Mesenchymal stem cell (in vitro differentiated cells and primary cell): ENCODE results near the gene EEA1.

Source experiments
- DNase-seq: peaks from one replicate; pipeline ENCODE4 v3.0.0-alpha.2; 2013
- H2AFZ ChIP-seq: one replicate; pipeline ENCODE4 v1.6.1; 2013; ENCODE audit warnings: low read depth, mild to moderate bottlenecking, control low read depth, inconsistent platforms, low read length, moderate library complexity
- H2AK5ac ChIP-seq: 2 replicates; pipeline ENCODE4 v1.6.1; 2013; ENCODE audit warnings: low read length, moderate library complexity, mild to moderate bottlenecking, inconsistent platforms; ENCODE audit not compliant: severe bottlenecking
- H2BK120ac ChIP-seq: one replicate; pipeline ENCODE4 v1.6.1; 2013; ENCODE audit warnings: low read depth, mild to moderate bottlenecking, inconsistent platforms, low read length, moderate library complexity
- H2BK12ac ChIP-seq, 2 experiments: one replicate each; pipeline ENCODE4 v1.6.1; 2013; ENCODE audit warnings: inconsistent platforms in 2 of 2, low read length in 2 of 2, mild to moderate bottlenecking in 2 of 2, moderate library complexity in 2 of 2, control low read depth in 1 of 2
- H2BK15ac ChIP-seq: one replicate; pipeline ENCODE4 v1.6.1; 2013; ENCODE audit warnings: mild to moderate bottlenecking, low read depth, inconsistent platforms; ENCODE audit not compliant: poor library complexity, severe bottlenecking
- H2BK5ac ChIP-seq: 2 replicates; pipeline ENCODE4 v1.6.1; 2013; ENCODE audit warnings: low read depth, mild to moderate bottlenecking, low read length, control low read depth, inconsistent platforms; ENCODE audit not compliant: poor library complexity, severe bottlenecking
- H3K14ac ChIP-seq, 2 experiments: one replicate each; pipeline ENCODE4 v1.6.1; 2013; ENCODE audit warnings: inconsistent platforms in 2 of 2, low read length in 2 of 2, control low read depth in 1 of 2, mild to moderate bottlenecking in 1 of 2, moderate library complexity in 1 of 2
- H3K18ac ChIP-seq, 2 experiments: one replicate each; pipeline ENCODE4 v1.6.1; 2013; ENCODE audit warnings: inconsistent platforms in 2 of 2, low read length in 2 of 2, control low read depth in 1 of 2, low read depth in 1 of 2, mild to moderate bottlenecking in 1 of 2
- H3K23ac ChIP-seq, 2 experiments: one replicate each; pipeline ENCODE4 v1.6.1; 2013; ENCODE audit warnings: inconsistent platforms in 2 of 2, low read length in 2 of 2, mild to moderate bottlenecking in 2 of 2, moderate library complexity in 2 of 2, control low read depth in 1 of 2
- H3K27ac ChIP-seq: 2 replicates; pipeline ENCODE4 v1.5.1; 2013; ENCODE audit warnings: mild to moderate bottlenecking, moderate library complexity, low read length, control low read depth, inconsistent platforms; ENCODE audit not compliant: poor library complexity, severe bottlenecking
- H3K27me3 ChIP-seq, 2 experiments: 2 replicates each; pipeline versions ENCODE4 v1.6.1 to v1.7.0; 2013; ENCODE audit warnings: low read length in 2 of 2, mild to moderate bottlenecking in 2 of 2, moderate library complexity in 2 of 2, control low read depth in 1 of 2, inconsistent platforms in 1 of 2; ENCODE audit not compliant: control insufficient read depth in 1 of 2, insufficient read depth in 1 of 2
- H3K36me3 ChIP-seq, 2 experiments: 2 replicates each; pipeline versions ENCODE4 v1.6.1 to v1.7.0; 2013; ENCODE audit warnings: low read length in 2 of 2, control low read depth in 1 of 2, inconsistent platforms in 1 of 2, low read depth in 1 of 2, mild to moderate bottlenecking in 1 of 2; ENCODE audit not compliant: insufficient read depth in 2 of 2, control insufficient read depth in 1 of 2
- H3K4ac ChIP-seq, 2 experiments: one replicate each; pipeline ENCODE4 v1.6.1; 2013; ENCODE audit warnings: inconsistent platforms in 2 of 2, low read length in 2 of 2, mild to moderate bottlenecking in 2 of 2, moderate library complexity in 2 of 2, control low read depth in 1 of 2, low read depth in 1 of 2
- H3K4me1 ChIP-seq: 2 replicates; pipeline ENCODE4 v1.6.1; 2013; ENCODE audit warnings: low read depth, low read length, control low read depth; ENCODE audit not compliant: control insufficient read depth, insufficient read depth
- H3K4me2 ChIP-seq: 2 replicates; pipeline ENCODE4 v1.6.1; 2013; ENCODE audit warnings: low read length, mild to moderate bottlenecking, inconsistent platforms; ENCODE audit not compliant: poor library complexity, severe bottlenecking
- H3K4me3 ChIP-seq, 2 experiments: 2 replicates each; pipeline versions ENCODE4 v1.5.1 to v1.7.0; 2013; ENCODE audit warnings: low read length in 2 of 2, mild to moderate bottlenecking in 2 of 2, control low read depth in 1 of 2, low read depth in 1 of 2; ENCODE audit not compliant: insufficient read depth in 1 of 2
- H3K79me1 ChIP-seq: replicated peaks from 2 replicates; pipeline ENCODE4 v1.6.1; 2013; ENCODE audit warnings: mild to moderate bottlenecking, control low read depth, low read length, inconsistent platforms; ENCODE audit not compliant: poor library complexity, severe bottlenecking
- H3K9ac ChIP-seq: 2 replicates; pipeline ENCODE4 v1.7.0; 2013; ENCODE audit warnings: mild to moderate bottlenecking, low read length, moderate library complexity
- H3K9me3 ChIP-seq: 2 replicates; pipeline ENCODE4 v1.7.0; 2013; ENCODE audit warnings: mild to moderate bottlenecking, low read length; ENCODE audit not compliant: control insufficient read depth
- H4K8ac ChIP-seq: one replicate; pipeline ENCODE4 v1.6.1; 2013; ENCODE audit warnings: inconsistent platforms, mild to moderate bottlenecking, low read length, moderate library complexity
- H4K91ac ChIP-seq: one replicate; pipeline ENCODE4 v1.6.1; 2013; ENCODE audit warnings: mild to moderate bottlenecking, low read length, inconsistent platforms
- WGBS: methylation state at CpG from one replicate; pipeline ENCODE4 v1.1.7; 2013; ENCODE audit warnings: mixed read lengths; 5-methylcytosine and 5-hydroxymethylcytosine counted together

Gene EEA1

GRCh38 chr12:92745856-92746550 lies 183.1 kb downstream of the EEA1 start:
- 35% methylated on average over 3 of the region's 4 CpGs for WGBS
- Histone ChIP-seq H3K36me3 (no peaks in the 10 kb centered on the region), H3K79me1 (no peaks in the 10 kb centered on the region), H3K23ac (no peak overlapping the region), H3K9me3 (no peaks in the 10 kb centered on the region), H3K4me3 (no peak overlapping the region), H3K18ac (peak overlapping the region in 1 of 2 experiments; percentile 56), H3K4me1 (peaks cover 2% of the 10 kb centered on the region), H3K9ac (peak overlapping the region; percentile 67), H3K27ac (peak overlapping the region; percentile 78), H2BK5ac (no peak overlapping the region), H2AFZ (peak overlapping the region; percentile 69), H3K14ac (no peak overlapping the region), H3K27me3 (no peaks in the 10 kb centered on the region), H3K4ac (peak overlapping the region in 1 of 2 experiments; percentile 13), H4K91ac (no peak overlapping the region), H4K8ac (peak overlapping the region; percentile 79), H2AK5ac (no peak overlapping the region), H2BK15ac (no peak overlapping the region), H2BK120ac (peak overlapping the region; percentile 11), H2BK12ac (peak overlapping the region in 1 of 2 experiments; percentile 56), H3K4me2 (peak overlapping the region; percentile 19)
- DNase-seq = peak; percentile 92

DNA sequence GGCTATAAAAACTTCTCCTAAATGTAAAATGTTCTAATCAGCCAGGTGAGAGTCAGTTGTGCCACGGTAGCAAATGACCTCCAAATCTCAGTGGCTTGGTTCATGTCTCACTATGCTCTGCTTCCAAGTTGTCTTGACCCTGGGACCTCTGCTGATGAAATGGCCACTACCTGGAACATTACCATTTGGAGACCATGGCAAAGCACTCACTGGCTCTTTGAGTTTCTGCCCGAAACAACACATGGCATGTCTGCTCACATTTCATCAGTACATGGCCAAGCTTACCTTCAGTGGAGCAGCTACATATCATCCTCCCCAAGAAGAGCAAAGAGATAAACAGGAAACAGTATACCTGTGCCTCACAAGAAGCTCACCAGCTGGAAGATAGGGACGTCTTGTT lies 186.1 kb downstream of the EEA1 start:
- Histone ChIP-seq H2BK120ac (no peak overlapping the region), H2BK12ac (no peak overlapping the region), H3K27ac (no peak overlapping the region), H3K18ac (no peak overlapping the region), H3K36me3 (no peaks in the 10 kb centered on the region), H3K4me2 (no peak overlapping the region), H2BK15ac (no peak overlapping the region), H3K14ac (no peak overlapping the region), H3K27me3 (no peaks in the 10 kb centered on the region), H3K9ac (no peak overlapping the region), H3K4ac (no peak overlapping the region), H2AK5ac (no peak overlapping the region), H3K4me3 (no peak overlapping the region), H2AFZ (no peak overlapping the region), H3K79me1 (no peaks in the 10 kb centered on the region), H3K4me1 (peaks cover 2% of the 10 kb centered on the region), H3K23ac (no peak overlapping the region), H4K8ac (no peak overlapping the region), H2BK5ac (no peak overlapping the region), H3K9me3 (no peaks in the 10 kb centered on the region), H4K91ac (no peak overlapping the region)
- no peak for DNase-seq
- WGBS = 88% methylated on average over 3 of the region's 3 CpGs

- H3K27ac ChIP-seq = no peak overlapping the region
- no peak overlapping the region for H2BK5ac ChIP-seq
- no peak overlapping the region for H3K23ac ChIP-seq
- H3K9ac ChIP-seq = no peak overlapping the region
- no peaks in the 10 kb centered on the region for H3K79me1 ChIP-seq
- H3K4me2 ChIP-seq = no peak overlapping the region
- H2BK120ac ChIP-seq = no peak overlapping the region
- H3K27me3 ChIP-seq = no peaks in the 10 kb centered on the region
- no peaks in the 10 kb centered on the region for H3K9me3 ChIP-seq
- DNase-seq = no peak
- H3K4ac ChIP-seq = no peak overlapping the region
- no peak overlapping the region for H2AFZ ChIP-seq
- H3K4me3 ChIP-seq = no peak overlapping the region
- H2AK5ac ChIP-seq = no peak overlapping the region
- H3K18ac ChIP-seq = no peak overlapping the region
- no peak overlapping the region for H2BK12ac ChIP-seq
- H3K14ac ChIP-seq = no peak overlapping the region
- no peak overlapping the region for H2BK15ac ChIP-seq
- no peak overlapping the region for H4K8ac ChIP-seq
- no peaks in the 10 kb centered on the region for H3K36me3 ChIP-seq
- no peaks in the 10 kb centered on the region for H3K4me1 ChIP-seq
- H4K91ac ChIP-seq = no peak overlapping the region
These were observed 188.7 kb downstream of the EEA1 start for GRCh38 chr12:92740411-92740810.

GRCh38 chr12:92739113-92739512 lies 190.0 kb downstream of the EEA1 start:
- Histone ChIP-seq H3K27me3 (no peaks in the 10 kb centered on the region), H2BK5ac (no peak overlapping the region), H3K9ac (no peak overlapping the region), H3K27ac (no peak overlapping the region), H3K4me2 (no peak overlapping the region), H3K36me3 (no peaks in the 10 kb centered on the region), H2BK15ac (no peak overlapping the region), H3K79me1 (no peaks in the 10 kb centered on the region), H2BK12ac (peak overlapping the region in 1 of 2 experiments; percentile 7), H4K91ac (no peak overlapping the region), H2AFZ (no peak overlapping the region), H3K4me1 (no peaks in the 10 kb centered on the region), H2AK5ac (no peak overlapping the region), H3K23ac (no peak overlapping the region), H4K8ac (peak overlapping the region; percentile 43), H3K18ac (no peak overlapping the region), H3K4me3 (no peak overlapping the region), H2BK120ac (no peak overlapping the region), H3K9me3 (no peaks in the 10 kb centered on the region), H3K4ac (no peak overlapping the region), H3K14ac (no peak overlapping the region)
- 84% methylated on average over 4 of the region's 4 CpGs for WGBS
- DNase-seq = no peak
